ENCODE results near the gene PDZD7. TPM values are rescaled to one million over a fixed set of nuclear protein-coding genes. Genes with fewer than 3 reads are reported as not detected.

PDZD7 gene
- 0.39 TPM for polyA plus RNA-seq (2013, experiment 1 of 2)
- 0.39 TPM for polyA plus RNA-seq (2013, experiment 2 of 2)

DNA sequence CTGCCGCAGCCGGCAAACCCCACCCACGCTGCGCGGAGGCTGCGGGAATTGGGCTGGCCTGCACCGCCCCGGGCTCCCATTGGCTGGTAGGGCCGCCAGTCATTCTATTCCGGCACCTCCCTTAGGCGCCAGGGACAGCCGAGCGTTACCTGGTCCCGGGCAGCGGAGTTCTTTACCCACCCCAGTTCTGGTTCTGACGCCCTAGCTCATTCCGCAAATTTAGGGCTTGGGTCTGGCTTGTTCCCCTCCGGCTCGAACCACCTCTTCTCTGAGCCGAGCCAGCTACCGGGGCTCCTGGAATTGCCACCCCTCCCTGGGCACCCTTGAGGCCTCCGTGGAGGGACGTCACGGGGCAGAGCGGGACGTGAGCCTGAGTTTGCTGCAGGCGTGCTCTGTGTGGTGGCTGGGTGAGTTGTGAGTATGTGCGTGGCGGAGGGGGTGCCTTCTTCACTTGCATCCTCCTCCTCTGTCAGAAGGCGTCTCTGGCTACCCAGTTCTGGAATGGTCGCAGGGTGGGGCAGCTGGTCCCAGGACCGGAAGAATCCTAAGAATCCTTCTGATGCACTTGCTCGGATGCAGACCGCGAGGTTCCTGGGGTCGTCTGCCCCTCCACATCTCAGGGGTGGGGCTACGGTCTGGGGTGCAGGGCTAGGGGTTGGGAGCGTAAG is at the start of gene PDZD7, which contains the start of gene SFXN3:
Gene PDZD7 (minus strand): TSS at position 2 of the 668 bp plus-strand sequence. CDS start 910 bp downstream, outside the sequence.
Gene SFXN3 (plus strand): TSS at position 107 of the 668 bp plus-strand sequence. CDS start 3,461 bp downstream, outside the sequence.
- Histone ChIP-seq H3K4me3 (ENCODE audit: low read length) (peak within 1 kb of the TSS; percentile 33), H3K23ac (ENCODE audit: low read length) (no peak within 1 kb of the TSS), H3K4me2 (ENCODE audit: low read length) (peak within 1 kb of the TSS; percentile 95), H3K4ac (ENCODE audit: low read depth, low read length) (no peak within 1 kb of the TSS), H3K27me3 (ENCODE audit: insufficient read depth, low read length, poor library complexity) (no peaks in the 10 kb centered on the region), H3K4me1 (ENCODE audit: control insufficient read depth, low read depth, low read length) (peaks cover 12% of the 10 kb centered on the region), H4K8ac (ENCODE audit: low read depth, low read length) (no peak within 1 kb of the TSS), H3K79me2 (ENCODE audit: control insufficient read depth, insufficient read depth, low read length) (no peaks in the 10 kb centered on the region), H3K79me1 (ENCODE audit: low read length) (no peaks in the 10 kb centered on the region), H2AK5ac (ENCODE audit: low read length) (no peak within 1 kb of the TSS), H3K27ac (ENCODE audit: low read depth, low read length) (no peak within 1 kb of the TSS), H3K9ac (ENCODE audit: low read length) (peak within 1 kb of the TSS; percentile 58), H4K5ac (ENCODE audit: low read length) (no peak within 1 kb of the TSS), H3K36me3 (ENCODE audit: control insufficient read depth, insufficient read depth, low read length) (no peaks in the 10 kb centered on the region), H3K18ac (ENCODE audit: low read length) (no peak within 1 kb of the TSS), H2BK15ac (replicated peaks; ENCODE audit: low read depth) (no peak within 1 kb of the TSS), H3K56ac (ENCODE audit: low read length) (peak within 1 kb of the TSS; percentile 64), H2BK5ac (ENCODE audit: low read length) (no peak within 1 kb of the TSS), H2BK120ac (ENCODE audit: low read depth, low read length) (no peak within 1 kb of the TSS)
- peak; percentile 95 for DNase-seq
- WGBS (ENCODE audit: extremely low coverage, insufficient coverage, low lambda C conversion rate): no CpG with 5 or more reads among the region's 38 CpGs

DNA sequence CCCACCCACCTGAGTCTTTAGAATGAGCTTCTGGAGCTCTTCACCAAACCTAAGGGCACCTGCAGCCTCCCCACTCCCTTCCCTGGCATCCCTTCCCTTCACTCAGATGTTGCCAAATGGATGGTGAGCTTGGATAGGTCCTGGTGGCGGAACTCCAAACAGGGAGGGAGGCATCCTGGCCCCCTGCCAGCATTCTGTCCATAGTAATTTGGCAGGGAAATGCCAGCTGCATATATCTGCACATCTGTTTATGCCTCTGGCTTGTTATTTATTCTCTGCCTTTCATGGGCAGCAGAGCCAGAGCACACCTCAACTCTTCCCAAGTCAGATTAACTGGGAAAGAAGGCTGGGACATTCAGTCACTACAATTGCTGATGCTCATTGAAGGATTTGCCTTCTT is 48.9 kb upstream of the PDZD7 start:
- H3K9ac ChIP-seq (ENCODE audit: low read length): no peak overlapping the region
- no peak overlapping the region for H2AK5ac ChIP-seq (ENCODE audit: low read length)
- no peak overlapping the region for H2BK120ac ChIP-seq (ENCODE audit: low read depth, low read length)
- H2BK15ac ChIP-seq (replicated peaks; ENCODE audit: low read depth): no peak overlapping the region
- H2BK5ac ChIP-seq (ENCODE audit: low read length): no peak overlapping the region
- no peak overlapping the region for H3K4me2 ChIP-seq (ENCODE audit: low read length)
- H3K18ac ChIP-seq (ENCODE audit: low read length): no peak overlapping the region
- H3K27me3 ChIP-seq (ENCODE audit: insufficient read depth, low read length, poor library complexity): no peaks in the 10 kb centered on the region
- H3K36me3 ChIP-seq (ENCODE audit: control insufficient read depth, insufficient read depth, low read length): no peaks in the 10 kb centered on the region
- no peak overlapping the region for H3K23ac ChIP-seq (ENCODE audit: low read length)
- no peak overlapping the region for H4K8ac ChIP-seq (ENCODE audit: low read depth, low read length)
- H3K4me1 ChIP-seq (ENCODE audit: control insufficient read depth, low read depth, low read length): peaks cover 7% of the 10 kb centered on the region
- no peak overlapping the region for H3K56ac ChIP-seq (ENCODE audit: low read length)
- no peaks in the 10 kb centered on the region for H3K79me1 ChIP-seq (ENCODE audit: low read length)
- DNase-seq: no peak
- H3K27ac ChIP-seq (ENCODE audit: low read depth, low read length): no peak overlapping the region
- WGBS (ENCODE audit: extremely low coverage, insufficient coverage, low lambda C conversion rate): no CpG with 5 or more reads among the region's 1 CpG
- H3K79me2 ChIP-seq (ENCODE audit: control insufficient read depth, insufficient read depth, low read length): no peaks in the 10 kb centered on the region
- H3K4me3 ChIP-seq (ENCODE audit: low read length): no peak overlapping the region
- H3K4ac ChIP-seq (ENCODE audit: low read depth, low read length): no peak overlapping the region
- no peak overlapping the region for H4K5ac ChIP-seq (ENCODE audit: low read length)

DNA sequence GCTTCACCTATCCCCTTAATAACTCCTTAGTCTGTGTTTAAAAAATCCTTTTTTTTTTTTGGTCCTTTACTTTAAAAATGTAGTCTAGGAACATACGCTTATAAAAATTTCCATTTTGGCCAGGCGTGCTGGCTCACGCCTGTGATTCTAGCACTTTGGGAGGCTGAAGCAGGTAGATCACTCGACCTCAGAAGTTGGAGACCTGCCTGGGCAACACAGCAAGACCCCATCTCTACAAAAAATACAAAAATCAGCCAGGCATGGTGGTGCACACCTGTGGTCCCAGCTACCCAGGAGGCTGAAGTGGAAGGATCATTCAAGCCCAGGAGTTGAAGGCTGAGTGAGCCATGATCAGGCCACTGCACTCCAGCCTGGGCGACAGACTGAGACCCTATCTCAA is 45.7 kb upstream of the PDZD7 start:
- no peak overlapping the region for H2AK5ac ChIP-seq (ENCODE audit: low read length)
- no peak overlapping the region for H3K4me2 ChIP-seq (ENCODE audit: low read length)
- no peaks in the 10 kb centered on the region for H3K36me3 ChIP-seq (ENCODE audit: control insufficient read depth, insufficient read depth, low read length)
- no peak overlapping the region for H3K27ac ChIP-seq (ENCODE audit: low read depth, low read length)
- H3K56ac ChIP-seq (ENCODE audit: low read length): no peak overlapping the region
- no peak overlapping the region for H2BK5ac ChIP-seq (ENCODE audit: low read length)
- peaks cover 9% of the 10 kb centered on the region for H3K27me3 ChIP-seq (ENCODE audit: insufficient read depth, low read length, poor library complexity)
- H2BK120ac ChIP-seq (ENCODE audit: low read depth, low read length): no peak overlapping the region
- no peak overlapping the region for H3K23ac ChIP-seq (ENCODE audit: low read length)
- H3K79me2 ChIP-seq (ENCODE audit: control insufficient read depth, insufficient read depth, low read length): no peaks in the 10 kb centered on the region
- no peak overlapping the region for H4K8ac ChIP-seq (ENCODE audit: low read depth, low read length)
- no peaks in the 10 kb centered on the region for H3K79me1 ChIP-seq (ENCODE audit: low read length)
- no peak overlapping the region for H3K9ac ChIP-seq (ENCODE audit: low read length)
- H2BK15ac ChIP-seq (replicated peaks; ENCODE audit: low read depth): no peak overlapping the region
- no peak overlapping the region for H3K4me3 ChIP-seq (ENCODE audit: low read length)
- no peak overlapping the region for H3K4ac ChIP-seq (ENCODE audit: low read depth, low read length)
- no peak overlapping the region for H4K5ac ChIP-seq (ENCODE audit: low read length)
- DNase-seq: no peak
- peaks cover 7% of the 10 kb centered on the region for H3K4me1 ChIP-seq (ENCODE audit: control insufficient read depth, low read depth, low read length)
- WGBS (ENCODE audit: extremely low coverage, insufficient coverage, low lambda C conversion rate): no CpG with 5 or more reads among the region's 5 CpGs
- no peak overlapping the region for H3K18ac ChIP-seq (ENCODE audit: low read length)

GRCh38 chr10:101075775-101076174 is 44.8 kb upstream of the PDZD7 start:
- H2BK15ac ChIP-seq (replicated peaks; ENCODE audit: low read depth): no peak overlapping the region
- no peaks in the 10 kb centered on the region for H3K36me3 ChIP-seq (ENCODE audit: control insufficient read depth, insufficient read depth, low read length)
- H2AK5ac ChIP-seq (ENCODE audit: low read length): no peak overlapping the region
- H3K79me2 ChIP-seq (ENCODE audit: control insufficient read depth, insufficient read depth, low read length): no peaks in the 10 kb centered on the region
- no peak overlapping the region for H3K56ac ChIP-seq (ENCODE audit: low read length)
- peaks cover 7% of the 10 kb centered on the region for H3K4me1 ChIP-seq (ENCODE audit: control insufficient read depth, low read depth, low read length)
- no peak overlapping the region for H2BK5ac ChIP-seq (ENCODE audit: low read length)
- no peak overlapping the region for H3K4ac ChIP-seq (ENCODE audit: low read depth, low read length)
- DNase-seq: no peak
- no peak overlapping the region for H4K8ac ChIP-seq (ENCODE audit: low read depth, low read length)
- H3K23ac ChIP-seq (ENCODE audit: low read length): no peak overlapping the region
- no peak overlapping the region for H3K27ac ChIP-seq (ENCODE audit: low read depth, low read length)
- no peak overlapping the region for H3K4me3 ChIP-seq (ENCODE audit: low read length)
- peaks cover 9% of the 10 kb centered on the region for H3K27me3 ChIP-seq (ENCODE audit: insufficient read depth, low read length, poor library complexity)
- WGBS (ENCODE audit: extremely low coverage, insufficient coverage, low lambda C conversion rate): no CpG with 5 or more reads among the region's 4 CpGs
- H4K5ac ChIP-seq (ENCODE audit: low read length): no peak overlapping the region
- no peaks in the 10 kb centered on the region for H3K79me1 ChIP-seq (ENCODE audit: low read length)
- H3K4me2 ChIP-seq (ENCODE audit: low read length): no peak overlapping the region
- no peak overlapping the region for H3K9ac ChIP-seq (ENCODE audit: low read length)
- no peak overlapping the region for H3K18ac ChIP-seq (ENCODE audit: low read length)
- H2BK120ac ChIP-seq (ENCODE audit: low read depth, low read length): no peak overlapping the region

- no peak overlapping the region for H3K4ac ChIP-seq (ENCODE audit: low read depth, low read length)
- no peaks in the 10 kb centered on the region for H3K79me2 ChIP-seq (ENCODE audit: control insufficient read depth, insufficient read depth, low read length)
- no peaks in the 10 kb centered on the region for H3K79me1 ChIP-seq (ENCODE audit: low read length)
- H3K27me3 ChIP-seq (ENCODE audit: insufficient read depth, low read length, poor library complexity): peaks cover 9% of the 10 kb centered on the region
- H3K27ac ChIP-seq (ENCODE audit: low read depth, low read length): no peak overlapping the region
- no peaks in the 10 kb centered on the region for H3K36me3 ChIP-seq (ENCODE audit: control insufficient read depth, insufficient read depth, low read length)
- H2AK5ac ChIP-seq (ENCODE audit: low read length): no peak overlapping the region
- no peak overlapping the region for H4K8ac ChIP-seq (ENCODE audit: low read depth, low read length)
- H2BK5ac ChIP-seq (ENCODE audit: low read length): no peak overlapping the region
- H4K5ac ChIP-seq (ENCODE audit: low read length): no peak overlapping the region
- no peak overlapping the region for H2BK120ac ChIP-seq (ENCODE audit: low read depth, low read length)
- no peak overlapping the region for H3K9ac ChIP-seq (ENCODE audit: low read length)
- no peak overlapping the region for H3K4me3 ChIP-seq (ENCODE audit: low read length)
- no CpG with 5 or more reads among the region's 13 CpGs for WGBS (ENCODE audit: extremely low coverage, insufficient coverage, low lambda C conversion rate)
- H3K23ac ChIP-seq (ENCODE audit: low read length): no peak overlapping the region
- no peak overlapping the region for H3K4me2 ChIP-seq (ENCODE audit: low read length)
- peaks cover 7% of the 10 kb centered on the region for H3K4me1 ChIP-seq (ENCODE audit: control insufficient read depth, low read depth, low read length)
- H3K18ac ChIP-seq (ENCODE audit: low read length): no peak overlapping the region
- no peak overlapping the region for H2BK15ac ChIP-seq (replicated peaks; ENCODE audit: low read depth)
- no peak overlapping the region for H3K56ac ChIP-seq (ENCODE audit: low read length)
- DNase-seq: no peak
Measured at GRCh38 chr10:101073631-101074030, 42.7 kb upstream of the PDZD7 start.

- Histone ChIP-seq H3K79me2 (ENCODE audit: control insufficient read depth, insufficient read depth, low read length) (no peaks in the 10 kb centered on the region), H3K27me3 (ENCODE audit: insufficient read depth, low read length, poor library complexity) (peaks cover 9% of the 10 kb centered on the region), H3K4ac (ENCODE audit: low read depth, low read length) (no peak overlapping the region), H3K4me3 (ENCODE audit: low read length) (no peak overlapping the region), H2BK15ac (replicated peaks; ENCODE audit: low read depth) (no peak overlapping the region), H4K8ac (ENCODE audit: low read depth, low read length) (no peak overlapping the region), H3K18ac (ENCODE audit: low read length) (no peak overlapping the region), H3K9ac (ENCODE audit: low read length) (no peak overlapping the region), H3K27ac (ENCODE audit: low read depth, low read length) (no peak overlapping the region), H3K56ac (ENCODE audit: low read length) (no peak overlapping the region), H4K5ac (ENCODE audit: low read length) (no peak overlapping the region), H3K79me1 (ENCODE audit: low read length) (no peaks in the 10 kb centered on the region), H2BK120ac (ENCODE audit: low read depth, low read length) (no peak overlapping the region), H2AK5ac (ENCODE audit: low read length) (no peak overlapping the region), H3K23ac (ENCODE audit: low read length) (peak overlapping the region; percentile 89), H3K4me2 (ENCODE audit: low read length) (no peak overlapping the region), H3K4me1 (ENCODE audit: control insufficient read depth, low read depth, low read length) (peaks cover 7% of the 10 kb centered on the region), H2BK5ac (ENCODE audit: low read length) (no peak overlapping the region), H3K36me3 (ENCODE audit: control insufficient read depth, insufficient read depth, low read length) (no peaks in the 10 kb centered on the region)
- no peak for DNase-seq
- WGBS (ENCODE audit: extremely low coverage, insufficient coverage, low lambda C conversion rate): no CpG with 5 or more reads among the region's 9 CpGs
Measured at GRCh38 chr10:101072923-101073322, 42.0 kb upstream of the PDZD7 start.
